ENCODE measurements around the gene DRC3.
A peak's percentile ranks its signal among the peaks of the same experiment; 100 is the strongest.

DRC3 gene

DNA sequence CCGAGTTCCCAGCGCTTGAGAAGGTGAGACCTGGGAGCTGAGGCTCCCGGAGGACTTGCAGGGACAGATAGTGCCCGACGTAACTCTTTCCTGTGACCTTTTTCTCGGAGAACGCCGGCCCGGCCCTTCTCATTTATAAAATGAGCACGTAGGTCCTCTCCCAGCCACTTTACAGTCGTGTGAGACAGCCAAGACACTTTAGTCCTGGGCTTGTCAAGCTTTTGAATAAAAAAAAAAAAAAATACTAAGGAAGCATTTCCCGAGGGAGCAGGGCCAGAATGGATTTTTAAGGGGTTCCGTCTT lies 241 bp downstream of the DRC3 start:
- peak overlapping the region; percentile 77 for H3K4me3 ChIP-seq (ENCODE audit: low read length)
- H3K4me1 ChIP-seq (ENCODE audit: control insufficient read depth, insufficient read depth, low read length), result peaks cover 18% of the 10 kb centered on the region
- no peaks in the 10 kb centered on the region for H3K9me3 ChIP-seq (replicated peaks; ENCODE audit: low read length)
- no peaks in the 10 kb centered on the region for H3K27me3 ChIP-seq (ENCODE audit: control insufficient read depth, insufficient read depth, low read length)
- H3K4me2 ChIP-seq (ENCODE audit: low read length), result peak overlapping the region; percentile 79
- H3K9ac ChIP-seq (ENCODE audit: low read depth, low read length), result peak overlapping the region; percentile 60
- H3K36me3 ChIP-seq (ENCODE audit: insufficient read depth, low read length), result no peaks in the 10 kb centered on the region

DNA sequence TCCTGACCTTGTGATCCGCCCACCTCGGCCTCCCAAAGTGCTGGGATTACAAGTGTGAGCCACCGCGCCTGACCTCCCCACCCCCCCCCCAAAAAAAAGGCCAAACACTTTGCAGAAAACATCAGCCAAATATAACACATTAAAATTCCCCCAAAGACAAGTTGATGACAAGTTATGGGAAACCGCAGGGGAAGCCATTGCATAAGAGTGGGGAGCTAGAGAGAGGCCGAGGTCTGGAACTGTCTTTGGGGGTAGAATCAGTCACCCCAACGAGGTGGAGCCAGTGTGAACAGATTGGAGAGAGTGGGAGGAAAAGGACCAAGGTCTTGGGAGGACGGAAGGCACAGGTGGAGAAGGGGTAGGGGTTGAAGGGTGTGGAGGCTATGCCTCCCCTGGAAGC lies 2.8 kb downstream of the DRC3 start:
- Histone ChIP-seq H3K27me3 (ENCODE audit: control insufficient read depth, insufficient read depth, low read length) (no peaks in the 10 kb centered on the region), H3K9me3 (replicated peaks; ENCODE audit: low read length) (no peaks in the 10 kb centered on the region)

DNA sequence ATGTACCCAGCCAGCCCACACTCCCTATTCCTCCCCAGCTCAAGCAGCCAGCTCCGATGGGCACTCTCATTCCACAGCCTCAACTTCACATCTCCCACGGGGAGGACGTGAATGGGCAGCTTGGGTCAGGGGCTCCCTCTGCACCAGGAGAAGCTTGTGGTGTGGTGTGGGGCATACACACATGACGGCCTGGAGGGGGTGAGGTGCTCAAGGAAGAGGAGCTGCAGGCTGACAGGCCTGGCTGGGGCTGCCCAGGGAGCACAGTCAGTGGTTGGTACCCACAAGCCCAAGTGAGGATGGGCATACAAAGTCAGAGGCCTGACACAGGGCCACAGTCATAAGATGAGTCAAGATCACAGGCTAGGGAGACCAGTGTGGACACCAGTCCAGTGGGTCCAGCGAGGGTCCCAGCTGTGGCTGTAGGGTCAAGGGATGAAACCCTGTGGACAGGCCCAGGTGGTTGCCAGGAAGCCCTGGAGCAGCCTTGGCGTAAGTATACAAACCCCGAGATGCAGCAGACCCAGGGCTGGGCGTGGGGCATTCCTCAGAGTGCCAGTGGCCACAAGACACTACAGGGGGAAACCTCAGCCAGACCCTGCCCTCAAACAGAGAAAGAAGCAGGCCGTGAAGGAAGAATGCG lies 4.4 kb downstream of the DRC3 start:
- no peak overlapping the region for H3K4me2 ChIP-seq (ENCODE audit: low read length)

More for the DNA sequence above, 2.8 kb downstream of the DRC3 start:
- Histone ChIP-seq H3K4me2 (ENCODE audit: low read length) (no peak overlapping the region), H3K4me1 (ENCODE audit: control insufficient read depth, insufficient read depth, low read length) (peaks cover 12% of the 10 kb centered on the region), H3K36me3 (ENCODE audit: insufficient read depth, low read length) (no peaks in the 10 kb centered on the region), H3K9ac (ENCODE audit: low read depth, low read length) (no peak overlapping the region), H3K4me3 (ENCODE audit: low read length) (no peak overlapping the region)

DNA sequence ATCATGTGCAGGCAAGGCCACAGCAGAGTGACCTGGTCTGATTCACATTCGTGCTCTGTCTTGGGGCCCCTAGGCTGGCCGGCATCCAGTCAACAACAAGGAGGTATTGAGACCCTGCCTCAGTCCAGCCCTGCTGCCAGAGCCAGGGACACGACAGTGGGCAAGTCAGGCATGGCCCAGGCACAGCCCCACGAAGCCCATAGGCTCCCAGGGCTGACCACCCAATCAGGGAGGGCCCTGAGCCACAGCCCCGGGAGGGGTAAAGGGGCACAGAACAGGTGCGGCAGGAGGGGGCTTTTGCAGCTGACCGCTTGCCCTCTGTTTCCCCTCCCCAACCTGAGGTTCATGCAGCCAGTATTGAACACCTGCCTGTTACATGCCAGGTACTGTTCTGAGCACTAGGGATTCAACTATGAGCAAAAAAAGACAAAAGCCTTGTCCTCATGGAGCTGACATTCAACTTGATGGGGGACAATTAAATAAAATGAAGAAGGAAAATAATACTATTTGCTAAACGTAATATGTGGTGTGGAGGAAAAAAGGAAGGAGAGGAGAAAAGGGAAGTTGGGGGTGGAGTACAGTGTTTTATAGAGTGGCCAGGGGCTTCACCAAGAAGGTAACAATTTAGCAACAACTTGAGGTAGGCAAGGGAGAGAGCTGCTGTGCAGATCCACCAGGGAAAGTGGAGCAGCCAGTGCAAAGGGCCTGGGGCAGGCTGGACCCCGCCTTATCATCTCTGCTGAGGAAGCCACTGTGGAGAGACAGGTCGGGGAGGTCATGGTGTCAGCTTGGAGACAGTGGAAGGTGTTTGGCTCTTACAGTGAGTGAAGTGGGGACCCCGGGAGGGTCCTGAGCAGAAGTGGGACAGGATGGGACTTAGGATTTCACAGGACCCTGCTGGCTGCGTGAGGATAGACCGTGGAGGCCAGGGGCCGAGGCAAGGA lies 6.1 kb downstream of the DRC3 start:
- H3K27me3 ChIP-seq (ENCODE audit: control insufficient read depth, insufficient read depth, low read length), result no peaks in the 10 kb centered on the region
- H3K36me3 ChIP-seq (ENCODE audit: insufficient read depth, low read length), result no peaks in the 10 kb centered on the region
- no peaks in the 10 kb centered on the region for H3K9me3 ChIP-seq (replicated peaks; ENCODE audit: low read length)
- no peak overlapping the region for H3K4me3 ChIP-seq (ENCODE audit: low read length)
- no peak overlapping the region for H3K9ac ChIP-seq (ENCODE audit: low read depth, low read length)
- no peak overlapping the region for H3K4me2 ChIP-seq (ENCODE audit: low read length)
- peaks cover 6% of the 10 kb centered on the region for H3K4me1 ChIP-seq (ENCODE audit: control insufficient read depth, insufficient read depth, low read length)

More for the DNA sequence above, 4.4 kb downstream of the DRC3 start:
- no peaks in the 10 kb centered on the region for H3K27me3 ChIP-seq (ENCODE audit: control insufficient read depth, insufficient read depth, low read length)
- H3K4me3 ChIP-seq (ENCODE audit: low read length), result no peak overlapping the region
- peaks cover 3% of the 10 kb centered on the region for H3K4me1 ChIP-seq (ENCODE audit: control insufficient read depth, insufficient read depth, low read length)
- H3K9me3 ChIP-seq (replicated peaks; ENCODE audit: low read length), result no peaks in the 10 kb centered on the region
- no peak overlapping the region for H3K9ac ChIP-seq (ENCODE audit: low read depth, low read length)
- no peaks in the 10 kb centered on the region for H3K36me3 ChIP-seq (ENCODE audit: insufficient read depth, low read length)

DNA sequence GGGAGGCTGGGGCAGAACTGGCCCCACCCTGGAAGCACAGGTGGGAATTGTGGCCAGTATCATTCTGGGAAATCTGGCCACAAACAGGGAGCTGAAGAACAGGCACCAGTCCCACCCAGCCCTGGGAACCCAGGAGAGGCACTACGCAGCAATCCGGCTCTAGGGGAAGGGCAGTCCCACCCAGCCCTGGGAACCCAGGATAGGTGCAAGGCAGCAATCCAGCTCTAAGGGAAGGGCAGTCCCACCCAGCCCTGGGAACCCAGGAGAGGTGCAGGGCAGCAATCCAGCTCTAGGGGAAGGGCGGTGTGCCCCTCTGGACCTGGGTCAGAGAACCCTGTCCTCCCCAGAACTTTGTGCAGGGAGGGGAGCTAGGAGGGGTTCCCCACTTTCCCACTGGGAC lies 7.1 kb downstream of the DRC3 start:
- H3K4me3 ChIP-seq (ENCODE audit: low read length), result no peak overlapping the region
- H3K4me2 ChIP-seq (ENCODE audit: low read length), result no peak overlapping the region
- H3K9ac ChIP-seq (ENCODE audit: low read depth, low read length), result no peak overlapping the region
- H3K4me1 ChIP-seq (ENCODE audit: control insufficient read depth, insufficient read depth, low read length), result peaks cover 6% of the 10 kb centered on the region
- H3K9me3 ChIP-seq (replicated peaks; ENCODE audit: low read length), result no peaks in the 10 kb centered on the region
- no peaks in the 10 kb centered on the region for H3K27me3 ChIP-seq (ENCODE audit: control insufficient read depth, insufficient read depth, low read length)
- H3K36me3 ChIP-seq (ENCODE audit: insufficient read depth, low read length), result no peaks in the 10 kb centered on the region

DNA sequence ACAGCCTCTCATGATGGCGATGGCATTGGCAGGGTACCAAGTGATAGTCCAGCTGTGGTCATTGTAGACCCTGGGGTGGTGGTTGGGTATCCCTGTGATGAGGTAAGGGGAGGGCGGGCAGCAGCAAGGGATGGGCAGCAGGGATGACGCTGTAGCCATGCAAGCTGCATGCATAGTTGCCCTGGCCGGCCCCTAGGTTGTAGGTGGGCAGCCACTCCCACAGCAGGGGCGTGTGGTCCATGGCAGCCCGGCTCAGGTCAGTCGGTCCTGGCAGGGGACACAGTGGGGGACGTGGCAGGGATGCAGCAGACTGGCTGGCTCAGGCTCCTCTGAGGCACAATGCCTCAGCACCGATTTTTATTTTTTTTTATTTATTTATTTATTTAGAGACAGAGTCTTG lies 8.7 kb downstream of the DRC3 start:
- no peak overlapping the region for H3K9ac ChIP-seq (ENCODE audit: low read depth, low read length)
- no peak overlapping the region for H3K4me2 ChIP-seq (ENCODE audit: low read length)
- no peaks in the 10 kb centered on the region for H3K36me3 ChIP-seq (ENCODE audit: insufficient read depth, low read length)
- no peaks in the 10 kb centered on the region for H3K27me3 ChIP-seq (ENCODE audit: control insufficient read depth, insufficient read depth, low read length)
- H3K4me3 ChIP-seq (ENCODE audit: low read length), result no peak overlapping the region
- H3K4me1 ChIP-seq (ENCODE audit: control insufficient read depth, insufficient read depth, low read length), result peaks cover 6% of the 10 kb centered on the region
- H3K9me3 ChIP-seq (replicated peaks; ENCODE audit: low read length), result no peaks in the 10 kb centered on the region

DNA sequence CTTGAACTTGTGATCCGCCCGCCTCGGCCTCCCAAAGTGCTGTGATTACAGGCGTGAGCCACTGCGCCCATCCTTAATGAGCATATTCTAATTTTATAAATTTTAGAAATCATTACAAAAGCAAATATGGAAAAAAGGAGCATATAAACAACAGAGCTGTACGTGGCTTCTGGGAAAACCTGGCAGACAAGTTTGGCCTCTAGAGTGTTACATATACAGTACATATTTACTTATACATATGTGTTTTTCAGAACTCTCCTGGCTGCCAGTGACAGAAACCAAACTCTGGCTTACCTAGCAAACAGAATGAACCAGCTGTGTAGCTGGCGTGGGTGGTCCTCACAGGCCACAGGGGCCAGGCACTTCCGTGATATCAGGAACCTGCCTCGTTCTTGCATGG lies 10.1 kb downstream of the DRC3 start:
- Histone ChIP-seq H3K4me2 (ENCODE audit: low read length) (no peak overlapping the region), H3K4me1 (ENCODE audit: control insufficient read depth, insufficient read depth, low read length) (peaks cover 6% of the 10 kb centered on the region), H3K27me3 (ENCODE audit: control insufficient read depth, insufficient read depth, low read length) (no peaks in the 10 kb centered on the region), H3K36me3 (ENCODE audit: insufficient read depth, low read length) (no peaks in the 10 kb centered on the region), H3K9me3 (replicated peaks; ENCODE audit: low read length) (no peaks in the 10 kb centered on the region), H3K9ac (ENCODE audit: low read depth, low read length) (no peak overlapping the region), H3K4me3 (ENCODE audit: low read length) (no peak overlapping the region)

DNA sequence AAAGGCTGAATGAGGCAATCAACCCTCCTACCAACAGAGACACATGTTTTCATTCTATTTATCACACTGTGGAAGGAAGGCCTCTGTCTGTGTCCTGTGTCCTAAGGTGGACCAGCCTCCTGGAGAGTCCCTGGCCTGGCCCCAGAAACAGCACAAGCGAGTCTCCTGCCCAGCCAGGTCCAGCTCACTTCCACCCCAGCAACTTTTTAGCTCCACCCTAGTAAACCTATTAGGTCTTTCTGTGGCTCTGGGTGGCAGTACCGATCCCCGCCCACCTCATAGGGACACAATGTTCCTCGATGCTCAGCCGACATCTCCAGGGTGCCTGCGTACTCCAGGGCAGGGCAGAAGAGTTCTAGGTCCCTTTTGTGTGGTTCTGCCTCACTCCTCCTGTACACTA lies 10.7 kb downstream of the DRC3 start:
- no peaks in the 10 kb centered on the region for H3K36me3 ChIP-seq (ENCODE audit: insufficient read depth, low read length)
- H3K4me1 ChIP-seq (ENCODE audit: control insufficient read depth, insufficient read depth, low read length), result peaks cover 6% of the 10 kb centered on the region
- H3K4me2 ChIP-seq (ENCODE audit: low read length), result no peak overlapping the region
- no peaks in the 10 kb centered on the region for H3K9me3 ChIP-seq (replicated peaks; ENCODE audit: low read length)
- H3K9ac ChIP-seq (ENCODE audit: low read depth, low read length), result no peak overlapping the region
- no peaks in the 10 kb centered on the region for H3K27me3 ChIP-seq (ENCODE audit: control insufficient read depth, insufficient read depth, low read length)
- no peak overlapping the region for H3K4me3 ChIP-seq (ENCODE audit: low read length)

DNA sequence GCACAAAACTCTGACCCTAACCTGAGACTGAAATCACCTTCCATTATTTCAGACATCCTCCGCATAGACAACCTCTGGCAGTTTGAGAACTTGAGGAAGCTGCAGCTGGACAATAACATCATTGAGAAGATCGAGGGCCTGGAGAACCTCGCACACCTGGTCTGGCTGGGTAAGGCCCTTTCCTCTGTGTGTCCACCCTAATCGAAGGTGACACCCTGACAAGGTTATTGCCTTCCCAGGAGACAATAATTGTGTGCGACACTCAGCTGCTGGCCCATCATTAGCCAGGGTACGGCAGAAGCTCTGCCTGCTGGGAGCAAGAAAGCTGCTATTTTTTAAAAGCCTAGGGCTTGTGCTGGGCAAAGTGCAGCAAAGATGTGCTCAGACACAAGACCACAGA lies 11.1 kb downstream of the DRC3 start:
- no peaks in the 10 kb centered on the region for H3K9me3 ChIP-seq (replicated peaks; ENCODE audit: low read length)
- no peaks in the 10 kb centered on the region for H3K36me3 ChIP-seq (ENCODE audit: insufficient read depth, low read length)
- H3K9ac ChIP-seq (ENCODE audit: low read depth, low read length), result no peak overlapping the region
- no peak overlapping the region for H3K4me3 ChIP-seq (ENCODE audit: low read length)
- no peaks in the 10 kb centered on the region for H3K27me3 ChIP-seq (ENCODE audit: control insufficient read depth, insufficient read depth, low read length)
- H3K4me2 ChIP-seq (ENCODE audit: low read length), result no peak overlapping the region
- H3K4me1 ChIP-seq (ENCODE audit: control insufficient read depth, insufficient read depth, low read length), result peaks cover 6% of the 10 kb centered on the region

DNA sequence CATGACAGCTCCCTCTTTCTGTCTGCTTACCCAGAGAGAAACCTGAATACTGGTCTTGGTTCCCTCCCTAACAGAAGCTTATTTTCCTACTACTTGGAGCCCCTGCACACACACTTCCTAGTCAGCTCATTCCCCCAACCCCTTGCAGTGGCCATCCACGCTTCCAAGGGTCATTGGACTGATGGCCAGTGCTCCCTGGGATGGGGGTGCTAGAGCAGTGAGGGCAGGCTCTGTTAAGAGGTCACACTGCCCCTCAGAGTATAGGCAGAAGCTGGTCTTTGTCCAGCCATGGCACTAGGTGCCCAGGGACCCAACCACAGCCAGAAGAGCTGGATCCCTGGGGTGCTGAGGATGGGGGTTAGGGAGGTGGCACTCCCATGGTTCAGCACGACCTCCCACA lies 12.5 kb downstream of the DRC3 start:
- Histone ChIP-seq H3K9ac (ENCODE audit: low read depth, low read length) (no peak overlapping the region), H3K4me1 (ENCODE audit: control insufficient read depth, insufficient read depth, low read length) (peaks cover 6% of the 10 kb centered on the region), H3K27me3 (ENCODE audit: control insufficient read depth, insufficient read depth, low read length) (no peaks in the 10 kb centered on the region), H3K9me3 (replicated peaks; ENCODE audit: low read length) (no peaks in the 10 kb centered on the region), H3K36me3 (ENCODE audit: insufficient read depth, low read length) (no peaks in the 10 kb centered on the region), H3K4me3 (ENCODE audit: low read length) (no peak overlapping the region), H3K4me2 (ENCODE audit: low read length) (no peak overlapping the region)

DNA sequence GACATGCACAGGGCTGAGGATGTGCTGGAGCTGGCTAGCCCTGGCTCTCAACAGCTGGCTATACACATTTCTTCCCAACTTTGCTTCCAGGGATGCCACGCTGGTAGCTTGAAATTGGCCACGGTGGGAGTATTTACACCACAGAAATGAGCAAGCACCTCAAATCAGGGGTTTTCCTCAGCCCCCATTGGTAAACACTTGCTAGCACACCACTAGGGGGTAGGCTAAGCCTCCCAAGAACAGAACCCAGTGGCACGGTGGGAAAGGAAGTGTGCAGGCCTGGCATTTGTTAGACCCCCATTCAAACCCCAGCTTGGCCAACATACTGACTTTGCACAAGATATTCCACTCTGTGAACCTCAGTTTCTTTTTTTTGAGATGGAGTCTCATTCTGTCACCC lies 12.9 kb downstream of the DRC3 start:
- H3K4me3 ChIP-seq (ENCODE audit: low read length), result no peak overlapping the region
- peaks cover 10% of the 10 kb centered on the region for H3K4me1 ChIP-seq (ENCODE audit: control insufficient read depth, insufficient read depth, low read length)
- H3K9me3 ChIP-seq (replicated peaks; ENCODE audit: low read length), result no peaks in the 10 kb centered on the region
- H3K9ac ChIP-seq (ENCODE audit: low read depth, low read length), result no peak overlapping the region
- no peak overlapping the region for H3K4me2 ChIP-seq (ENCODE audit: low read length)
- no peaks in the 10 kb centered on the region for H3K36me3 ChIP-seq (ENCODE audit: insufficient read depth, low read length)
- no peaks in the 10 kb centered on the region for H3K27me3 ChIP-seq (ENCODE audit: control insufficient read depth, insufficient read depth, low read length)
